Uterus (tissue), 4 donors: Measurements from ENCODE around the gene PSMB2. TPM values are rescaled to one million over a fixed set of nuclear protein-coding genes. Genes with fewer than 3 reads are reported as not detected.

Experiments used
- DNase-seq, 2 donors: peaks; one replicate each; pipeline ENCODE4 v3.0.0-alpha.2; 2019 to 2020
- H3K27ac ChIP-seq, 2 donors: fragments of 200-600 bp; sonication (generic); 1 replicate in 1 of 2; 2 replicates in 1 of 2; pipeline ENCODE4 v1.5.1; 2016 to 2018
- H3K27me3 ChIP-seq, 2 donors: fragments of 200-600 bp; sonication (generic); one replicate each; pipeline ENCODE4 v1.5.1; 2018 to 2019; ENCODE audit warnings: control low read depth in 1 of 2
- H3K36me3 ChIP-seq, 2 donors: fragments of 200-600 bp; sonication (generic); one replicate each; pipeline ENCODE4 v1.5.1; 2019; ENCODE audit warnings: control low read depth in 1 of 2
- H3K4me1 ChIP-seq, 2 donors: fragments of 200-600 bp; sonication (generic); one replicate each; pipeline ENCODE4 v1.5.1; 2018 to 2019; ENCODE audit warnings: control low read depth in 1 of 2
- H3K4me3 ChIP-seq, 2 donors: fragments of 200-600 bp; sonication (generic); 1 replicate in 1 of 2; 2 replicates in 1 of 2; pipeline ENCODE4 v1.5.1; 2018 to 2019; ENCODE audit warnings: mild to moderate bottlenecking in 1 of 2
- H3K9me3 ChIP-seq, 2 donors: fragments of 200-600 bp; sonication (generic); one replicate each; pipeline ENCODE4 v1.5.1; 2019; ENCODE audit warnings: control low read depth in 1 of 2
- CTCF ChIP-seq, 4 experiments: fragments of 200-600 bp in 2 of 4; fragments of 450-650 bp in 2 of 4; sonication (generic) in 2 of 4; IDR thresholded peaks; one replicate each; pipeline ENCODE4 v1.5.1; 2016 to 2019; ENCODE audit warnings: antibody characterized with exemption in 4 of 4, mild to moderate bottlenecking in 2 of 4, moderate library complexity in 1 of 4
- POLR2A ChIP-seq, 2 donors: fragments of 450-650 bp; IDR thresholded peaks; one replicate each; pipeline ENCODE4 v1.6.1; 2016; ENCODE audit warnings: antibody characterized with exemption in 2 of 2, mild to moderate bottlenecking in 1 of 2, moderate library complexity in 1 of 2
- intact Hi-C: fragments of 100-400 bp; cut with DNase I; formaldehyde crosslinking; loops from one replicate; pipeline ENCODE4 v1.15.1; 2023; ENCODE audit warnings: low total_unique reads
- total RNA-seq, 4 donors: library from RNA; depleted of rRNA in 3 of 4; stranded (reverse); fragments of >200 nt in 3 of 4; gene quantifications; one replicate each; pipeline versions ENCODE4 v1.1.0 to v1.2.4, GENCODE V29; 2014 to 2023
- donor health status: DM: yes; HTN: yes; CAD: no.

The PSMB2 gene
- total RNA-seq, 4 donors from 2014 or later, result 4.9 to 40.2 (median 27.2) TPM

GRCh38 chr1:35657851-35658250, 16.5 kb upstream of the PSMB2 start:
- intact Hi-C loops, result no loop called here

GRCh38 chr1:35656863-35657232, 15.5 kb upstream of the PSMB2 start:
- intact Hi-C loops, result no loop called here
- DNase-seq, result no peak
- Histone ChIP-seq H3K27ac (no peak overlapping the region), H3K36me3 (no peaks in the 10 kb centered on the region), H3K4me3 (no peak overlapping the region), H3K9me3 (no peaks in the 10 kb centered on the region), H3K4me1 (no peaks in the 10 kb centered on the region), H3K27me3 (no peaks in the 10 kb centered on the region)
- TF ChIP-seq POLR2A (IDR thresholded peaks at IDR 0.05) (no peak), CTCF (IDR thresholded peaks at IDR 0.05) (no peak)

More at GRCh38 chr1:35657851-35658250, 16.5 kb upstream of the PSMB2 start:
- Histone ChIP-seq H3K4me1 (no peaks in the 10 kb centered on the region), H3K36me3 (no peaks in the 10 kb centered on the region), H3K4me3 (no peak overlapping the region), H3K9me3 (no peaks in the 10 kb centered on the region), H3K27ac (no peak overlapping the region), H3K27me3 (no peaks in the 10 kb centered on the region)
- no peak for DNase-seq
- TF ChIP-seq CTCF (IDR thresholded peaks at IDR 0.05) (no peak), POLR2A (IDR thresholded peaks at IDR 0.05) (no peak)

DNA sequence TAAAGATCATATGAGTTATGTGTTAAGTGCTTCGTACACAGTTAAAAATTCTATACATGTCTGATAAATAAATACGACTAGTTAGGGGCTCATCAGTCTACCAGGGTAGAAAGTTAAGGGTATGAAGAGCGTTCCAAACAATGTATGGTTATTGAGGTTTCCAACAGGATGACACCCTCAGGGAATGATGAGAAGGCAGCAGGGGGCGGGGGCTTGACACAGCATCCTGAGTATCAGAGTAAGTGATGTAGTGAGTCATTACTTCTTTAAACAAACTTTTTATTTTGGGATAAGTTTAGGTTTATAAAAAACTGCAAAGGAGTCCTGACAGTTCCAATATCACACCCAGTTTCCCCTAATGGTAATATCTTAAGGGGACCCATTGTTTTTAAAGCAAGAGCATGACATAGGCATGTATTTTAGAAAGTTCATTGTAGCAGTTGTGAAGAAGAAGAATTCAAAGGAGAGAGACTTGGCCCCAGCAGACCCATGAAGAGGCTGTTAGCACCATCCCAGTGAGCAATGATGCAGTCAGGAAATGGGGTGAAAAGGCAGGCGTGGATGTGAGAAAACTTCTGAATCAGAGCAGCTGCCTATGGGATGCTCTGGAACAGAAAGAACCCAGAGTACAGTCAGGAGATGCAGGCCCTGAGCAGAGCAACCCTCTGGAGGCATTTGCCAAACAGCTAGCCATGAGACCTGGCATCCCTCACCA, 15.0 kb upstream of the PSMB2 start:
- no peak for DNase-seq
- Histone ChIP-seq H3K4me3 (no peak overlapping the region), H3K9me3 (no peaks in the 10 kb centered on the region), H3K27me3 (no peaks in the 10 kb centered on the region), H3K36me3 (no peaks in the 10 kb centered on the region), H3K4me1 (no peaks in the 10 kb centered on the region), H3K27ac (no peak overlapping the region)
- intact Hi-C loops, result no loop called here
- no peak for TF ChIP-seq POLR2A (IDR thresholded peaks at IDR 0.05)
- TF ChIP-seq CTCF (IDR thresholded peaks at IDR 0.05), result no peak

DNA sequence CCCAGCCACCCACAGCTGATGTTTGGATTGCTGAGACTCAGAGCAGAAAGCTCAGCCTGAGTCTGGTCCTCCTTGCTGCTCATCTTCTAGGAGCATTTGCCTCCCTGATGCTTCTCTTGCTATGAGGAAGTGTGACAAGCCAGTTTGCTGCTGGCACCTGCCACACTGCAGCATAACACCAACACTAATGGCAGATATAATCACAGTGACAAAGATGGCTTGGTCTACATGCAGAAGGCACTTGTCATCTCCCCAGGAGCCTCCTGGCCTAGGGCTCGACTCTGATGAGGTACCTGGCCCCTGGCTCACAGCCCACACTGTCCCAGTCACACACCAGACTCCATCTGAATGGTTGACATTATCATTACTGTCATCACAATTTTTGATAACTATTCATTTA, 13.9 kb upstream of the PSMB2 start:
- Histone ChIP-seq H3K4me3 (no peak overlapping the region), H3K9me3 (no peaks in the 10 kb centered on the region), H3K27ac (no peak overlapping the region), H3K36me3 (no peaks in the 10 kb centered on the region), H3K27me3 (no peaks in the 10 kb centered on the region), H3K4me1 (no peaks in the 10 kb centered on the region)
- DNase-seq, result no peak
- no peak for TF ChIP-seq CTCF (IDR thresholded peaks at IDR 0.05)
- no peak for TF ChIP-seq POLR2A (IDR thresholded peaks at IDR 0.05)
- intact Hi-C loops, result no loop called here

GRCh38 chr1:35650416-35650815, 9.1 kb upstream of the PSMB2 start:
- Histone ChIP-seq H3K9me3 (no peaks in the 10 kb centered on the region), H3K4me1 (no peaks in the 10 kb centered on the region), H3K27me3 (no peaks in the 10 kb centered on the region), H3K36me3 (no peaks in the 10 kb centered on the region), H3K27ac (no peak overlapping the region), H3K4me3 (no peak overlapping the region)
- no peak for DNase-seq
- intact Hi-C loops, result no loop called here
- no peak for TF ChIP-seq POLR2A (IDR thresholded peaks at IDR 0.05)

DNA sequence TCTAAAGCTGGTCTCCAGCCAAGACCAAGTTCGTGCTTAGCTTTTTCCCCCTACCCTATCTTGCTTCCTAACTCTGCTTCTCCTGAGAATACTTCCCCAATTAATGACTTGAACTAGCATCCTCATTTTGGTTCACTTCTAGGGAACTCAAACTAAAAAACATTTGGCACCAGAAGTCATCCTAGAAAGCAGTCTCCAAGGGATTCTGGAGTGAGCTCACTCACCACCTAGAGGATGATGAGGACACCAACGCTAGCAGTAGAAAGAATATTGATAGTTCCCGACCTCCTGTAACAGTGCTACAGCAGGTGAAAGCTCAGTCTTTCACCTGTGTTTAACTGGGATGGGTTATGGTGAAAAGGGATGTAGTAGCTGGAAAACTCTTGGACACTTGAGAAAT, 4.7 kb upstream of the PSMB2 start:
- no peak for DNase-seq
- no peaks in the 10 kb centered on the region for H3K9me3 ChIP-seq
- H3K27ac ChIP-seq, result no peak overlapping the region
- H3K4me1 ChIP-seq, result no peaks in the 10 kb centered on the region
- intact Hi-C loops, result no loop called here
- no peak overlapping the region for H3K4me3 ChIP-seq
- H3K27me3 ChIP-seq, result no peaks in the 10 kb centered on the region
- TF ChIP-seq CTCF (IDR thresholded peaks at IDR 0.05) (no peak), POLR2A (IDR thresholded peaks at IDR 0.05) (no peak)
- no peaks in the 10 kb centered on the region for H3K36me3 ChIP-seq
